Measurements from ENCODE around the gene TFPI. TPM values are rescaled to one million over a fixed set of nuclear protein-coding genes. Genes with fewer than 3 reads are reported as not detected.

TFPI gene
- total RNA-seq, 2 donors from 2014 or later, result 63.5 to 86.8 TPM

GRCh38 chr2:187475499-187476248 is 78.6 kb downstream of the TFPI start:
- no peaks in the 10 kb centered on the region for H3K9me3 ChIP-seq
- H3K27ac ChIP-seq, result no peak overlapping the region
- DNase-seq (ENCODE audit: low spot score) (no peak), ATAC-seq (ENCODE audit: insufficient number of reproducible peaks, low FRiP score, low read depth) (no peak)
- no peak for TF ChIP-seq CTCF (IDR thresholded peaks at IDR 0.05)
- no peaks in the 10 kb centered on the region for H3K27me3 ChIP-seq (replicated peaks; ENCODE audit: insufficient read depth)
- no peaks in the 10 kb centered on the region for H3K36me3 ChIP-seq
- H3K4me1 ChIP-seq (ENCODE audit: control insufficient read depth in 1 of 2, low read depth in 2 of 2), result peaks cover 6 to 8% of the 10 kb centered on the region in 2 donors
- no peak overlapping the region for H3K4me3 ChIP-seq

- Histone ChIP-seq H3K36me3 (no peaks in the 10 kb centered on the region), H3K27me3 (replicated peaks; ENCODE audit: insufficient read depth) (no peaks in the 10 kb centered on the region), H3K27ac (no peak overlapping the region), H3K9me3 (no peaks in the 10 kb centered on the region), H3K4me3 (no peak overlapping the region), H3K4me1 (ENCODE audit: control insufficient read depth in 1 of 2, low read depth in 2 of 2) (no peaks in the 10 kb centered on the region)
- no peak for TF ChIP-seq CTCF (IDR thresholded peaks at IDR 0.05)
- DNase-seq (ENCODE audit: low spot score), result no peak
- no peak for ATAC-seq (ENCODE audit: insufficient number of reproducible peaks, low FRiP score, low read depth)
These were observed 83.5 kb downstream of the TFPI start for GRCh38 chr2:187470698-187471097.

GRCh38 chr2:187469538-187469937 is 84.7 kb downstream of the TFPI start:
- ATAC-seq (ENCODE audit: insufficient number of reproducible peaks, low FRiP score, low read depth), result no peak
- H3K4me1 ChIP-seq (ENCODE audit: control insufficient read depth in 1 of 2, low read depth in 2 of 2), result no peaks in the 10 kb centered on the region

GRCh38 chr2:187468262-187468661 is 86.0 kb downstream of the TFPI start:
- H3K27me3 ChIP-seq (replicated peaks; ENCODE audit: insufficient read depth), result no peaks in the 10 kb centered on the region
- H3K4me3 ChIP-seq, result no peak overlapping the region

More at GRCh38 chr2:187469538-187469937, 84.7 kb downstream of the TFPI start:
- Histone ChIP-seq H3K4me3 (no peak overlapping the region), H3K36me3 (no peaks in the 10 kb centered on the region), H3K27me3 (replicated peaks; ENCODE audit: insufficient read depth) (no peaks in the 10 kb centered on the region), H3K27ac (no peak overlapping the region), H3K9me3 (no peaks in the 10 kb centered on the region)
- DNase-seq (ENCODE audit: low spot score), result no peak
- TF ChIP-seq CTCF (IDR thresholded peaks at IDR 0.05), result no peak

More at GRCh38 chr2:187468262-187468661, 86.0 kb downstream of the TFPI start:
- H3K4me1 ChIP-seq (ENCODE audit: control insufficient read depth in 1 of 2, low read depth in 2 of 2), result no peaks in the 10 kb centered on the region
- H3K9me3 ChIP-seq, result no peaks in the 10 kb centered on the region
- no peak for DNase-seq (ENCODE audit: low spot score)
- no peak for ATAC-seq (ENCODE audit: insufficient number of reproducible peaks, low FRiP score, low read depth)
- no peak for TF ChIP-seq CTCF (IDR thresholded peaks at IDR 0.05)
- H3K27ac ChIP-seq, result no peak overlapping the region
- H3K36me3 ChIP-seq, result no peaks in the 10 kb centered on the region
